CD4-positive, CD25-positive, alpha-beta regulatory T cell (primary cell): ENCODE data around the gene SEC11A. TPM values are rescaled to one million over a fixed set of nuclear protein-coding genes. Genes with fewer than 3 reads are reported as not detected.

Experiments used
- ATAC-seq, 2 donors: fragments of 150-1000 bp; cut with Tn5 transposase; one replicate each; pipeline ENCODE4 v1.10.0; 2021; ENCODE audit warnings: low read depth in 2 of 2, moderate number of reproducible peaks in 2 of 2, moderate library complexity in 1 of 2
- DNase-seq, 3 donors: peaks; one replicate each; pipeline versions ENCODE4 v3.0.0 to v3.0.0-alpha.2; 2012 to 2022; ENCODE audit warnings: mixed read lengths in 1 of 3
- H3K27ac ChIP-seq: one replicate; pipeline ENCODE4 v1.7.0; 2013; ENCODE audit warnings: mild to moderate bottlenecking, low read length; ENCODE audit not compliant: insufficient read depth, poor library complexity, severe bottlenecking
- H3K27me3 ChIP-seq: one replicate; pipeline ENCODE4 v1.7.0; 2013; ENCODE audit warnings: low read length; ENCODE audit not compliant: control insufficient read depth, insufficient read depth
- H3K36me3 ChIP-seq: one replicate; pipeline ENCODE4 v1.7.0; 2013; ENCODE audit warnings: mild to moderate bottlenecking, low read length, moderate library complexity; ENCODE audit not compliant: control insufficient read depth, insufficient read depth
- H3K4me1 ChIP-seq: 2 replicates; pipeline ENCODE4 v1.7.0; 2013; ENCODE audit warnings: mild to moderate bottlenecking, low read length; ENCODE audit not compliant: insufficient read depth, control insufficient read depth, poor library complexity, severe bottlenecking
- H3K4me3 ChIP-seq: one replicate; pipeline ENCODE4 v1.7.0; 2013; ENCODE audit warnings: low read depth, mild to moderate bottlenecking, low read length, moderate library complexity
- H3K9me3 ChIP-seq, 2 experiments: 1 replicate in 1 of 2; 2 replicates in 1 of 2; pipeline ENCODE4 v1.7.0; 2013; ENCODE audit warnings: low read length in 2 of 2, mild to moderate bottlenecking in 1 of 2, moderate library complexity in 1 of 2; ENCODE audit not compliant: control insufficient read depth in 2 of 2
- H3K27ac Mint-ChIP-seq, 3 donors: one replicate each; pipeline ENCODE4 v1.8.0; 2020 to 2022; ENCODE audit warnings: mild to moderate bottlenecking in 3 of 3, mixed read lengths in 3 of 3, moderate library complexity in 2 of 3
- H3K27me3 Mint-ChIP-seq: one replicate; pipeline ENCODE4 v1.8.0; 2022; ENCODE audit warnings: mild to moderate bottlenecking, mixed read lengths
- H3K36me3 Mint-ChIP-seq: one replicate; pipeline ENCODE4 v1.8.0; 2020; ENCODE audit warnings: mixed read lengths
- H3K4me1 Mint-ChIP-seq, 4 donors: one replicate each; pipeline ENCODE4 v1.8.0; 2020 to 2022; ENCODE audit warnings: mixed read lengths in 4 of 4, mild to moderate bottlenecking in 1 of 4
- H3K4me3 Mint-ChIP-seq, 4 donors: one replicate each; pipeline ENCODE4 v1.8.0; 2020 to 2022; ENCODE audit warnings: mild to moderate bottlenecking in 4 of 4, mixed read lengths in 4 of 4, moderate library complexity in 3 of 4
- H3K9me3 Mint-ChIP-seq, 7 donors: one replicate each; pipeline ENCODE4 v1.8.0; 2020 to 2022; ENCODE audit warnings: mixed read lengths in 7 of 7, mild to moderate bottlenecking in 3 of 7, moderate library complexity in 2 of 7
- polyA plus RNA-seq, 4 donors: library from polyadenylated mRNA; unstranded; fragments of 300-500 nt; fragmentation: Illumina TruSeq; gene quantifications; one replicate each; pipeline ENCODE4 v1.2.3, GENCODE V29; 2021
- total RNA-seq: library from RNA; stranded (reverse); gene quantifications from one replicate; pipeline ENCODE4 v1.2.3, GENCODE V29; 2022

Gene SEC11A
- 72.9 TPM for total RNA-seq
- polyA plus RNA-seq = 100 to 1,000 TPM; 152 to 186 (median 163) TPM

- Histone ChIP-seq H3K4me3 (peak within 1 kb of the TSS; percentile 100), H3K9me3 (no peaks in the 10 kb centered on the region), H3K27ac (peak within 1 kb of the TSS; percentile 81), H3K4me1 (peaks cover 46% of the 10 kb centered on the region), H3K27me3 (no peaks in the 10 kb centered on the region), H3K36me3 (peaks cover 5% of the 10 kb centered on the region)
- peaks cover 20 to 79% (median 46%) of the 10 kb centered on the region in 4 donors for H3K4me1 Mint-ChIP-seq
- no peaks in the 10 kb centered on the region for H3K27me3 Mint-ChIP-seq
- peaks cover 0 to 3% (median 0%) of the 10 kb centered on the region in 7 donors for H3K9me3 Mint-ChIP-seq
- peaks cover 9% of the 10 kb centered on the region for H3K36me3 Mint-ChIP-seq
- ATAC-seq (peak; percentile 97), DNase-seq (peak; percentile 90 to 96 (median 92))
- H3K4me3 Mint-ChIP-seq = peak within 1 kb of the TSS; percentile 97 to 99 (median 98)
- H3K27ac Mint-ChIP-seq = peak within 1 kb of the TSS; percentile 96 to 99 (median 99)
These were observed at the start of gene SEC11A for GRCh38 chr15:84716036-84716732. Gene SEC11A, minus strand, starts transcription at chr15:84716139. Its CDS starts 64 bp downstream, at chr15:84716075.

DNA sequence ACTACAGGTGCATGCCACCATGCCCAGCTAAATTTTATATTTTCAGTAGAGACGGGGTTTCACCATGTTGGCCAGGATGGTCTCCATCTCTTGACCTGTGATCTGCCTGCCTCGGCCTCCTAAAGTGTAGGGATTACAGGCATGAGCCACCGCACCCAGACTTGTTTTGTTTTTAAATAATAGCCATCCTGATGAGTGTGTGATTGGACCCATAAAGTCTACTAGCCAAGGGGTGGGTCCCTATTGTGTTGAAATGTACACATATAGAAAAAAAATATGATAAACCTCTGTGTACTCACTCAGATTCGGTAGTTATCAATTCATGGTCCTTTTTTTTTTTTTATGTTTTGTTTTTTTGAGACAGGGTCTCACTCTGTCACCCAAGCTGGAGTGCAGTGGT lies 49.7 kb upstream of the SEC11A start:
- peaks cover 29% of the 10 kb centered on the region for H3K36me3 Mint-ChIP-seq
- no peak overlapping the region for H3K4me3 Mint-ChIP-seq
- H3K27ac Mint-ChIP-seq = no peak overlapping the region

GRCh38 chr15:84764989-84765388 lies 49.0 kb upstream of the SEC11A start:
- peaks cover 36% of the 10 kb centered on the region for H3K36me3 ChIP-seq
- peaks cover 33% of the 10 kb centered on the region for H3K4me1 ChIP-seq
- peak overlapping the region in 2 of 3 donors; percentile 49 to 57 for H3K27ac Mint-ChIP-seq
- H3K27ac ChIP-seq = no peak overlapping the region
- no peaks in the 10 kb centered on the region for H3K9me3 ChIP-seq
- H3K27me3 ChIP-seq = no peaks in the 10 kb centered on the region
- H3K4me1 Mint-ChIP-seq = peaks cover 8 to 24% (median 16%) of the 10 kb centered on the region in 4 donors
- no peaks in the 10 kb centered on the region for H3K27me3 Mint-ChIP-seq
- H3K9me3 Mint-ChIP-seq = no peaks in the 10 kb centered on the region
- peaks cover 26% of the 10 kb centered on the region for H3K36me3 Mint-ChIP-seq
- no peak for DNase-seq
- no peak overlapping the region for H3K4me3 ChIP-seq
- H3K4me3 Mint-ChIP-seq = no peak overlapping the region
- ATAC-seq = no peak

More for the DNA sequence above, 49.7 kb upstream of the SEC11A start:
- ATAC-seq (no peak), DNase-seq (no peak)
- Histone ChIP-seq H3K36me3 (peaks cover 37% of the 10 kb centered on the region), H3K4me3 (no peak overlapping the region), H3K9me3 (no peaks in the 10 kb centered on the region), H3K27me3 (no peaks in the 10 kb centered on the region), H3K27ac (no peak overlapping the region), H3K4me1 (peaks cover 26% of the 10 kb centered on the region)
- Mint-ChIP-seq H3K4me1 (peaks cover 8 to 29% (median 17%) of the 10 kb centered on the region in 4 donors), H3K27me3 (no peaks in the 10 kb centered on the region), H3K9me3 (no peaks in the 10 kb centered on the region)

GRCh38 chr15:84764585-84764984 lies 48.6 kb upstream of the SEC11A start:
- no peak for ATAC-seq
- Mint-ChIP-seq H3K27ac (peak overlapping the region in 2 of 3 donors; percentile 49 to 57), H3K4me1 (peaks cover 8 to 22% (median 16%) of the 10 kb centered on the region in 4 donors), H3K4me3 (no peak overlapping the region), H3K27me3 (no peaks in the 10 kb centered on the region), H3K9me3 (no peaks in the 10 kb centered on the region), H3K36me3 (peaks cover 23% of the 10 kb centered on the region)
- Histone ChIP-seq H3K36me3 (peaks cover 32% of the 10 kb centered on the region), H3K4me3 (no peak overlapping the region), H3K27me3 (no peaks in the 10 kb centered on the region), H3K27ac (no peak overlapping the region), H3K4me1 (peaks cover 37% of the 10 kb centered on the region), H3K9me3 (no peaks in the 10 kb centered on the region)
- DNase-seq = no peak

GRCh38 chr15:84762840-84763572 lies 47.1 kb upstream of the SEC11A start:
- H3K4me3 Mint-ChIP-seq = no peak overlapping the region
- no peak overlapping the region for H3K27ac Mint-ChIP-seq
- no peak for ATAC-seq
- no peaks in the 10 kb centered on the region for H3K9me3 Mint-ChIP-seq
- no peaks in the 10 kb centered on the region for H3K27me3 Mint-ChIP-seq
- peaks cover 51% of the 10 kb centered on the region for H3K4me1 ChIP-seq
- H3K27me3 ChIP-seq = no peaks in the 10 kb centered on the region
- no peak overlapping the region for H3K27ac ChIP-seq
- peaks cover 0 to 20% (median 13%) of the 10 kb centered on the region in 4 donors for H3K4me1 Mint-ChIP-seq
- H3K4me3 ChIP-seq = peak overlapping the region; percentile 8
- no peak for DNase-seq
- peaks cover 21% of the 10 kb centered on the region for H3K36me3 ChIP-seq
- H3K36me3 Mint-ChIP-seq = peaks cover 16% of the 10 kb centered on the region
- H3K9me3 ChIP-seq = no peaks in the 10 kb centered on the region

DNA sequence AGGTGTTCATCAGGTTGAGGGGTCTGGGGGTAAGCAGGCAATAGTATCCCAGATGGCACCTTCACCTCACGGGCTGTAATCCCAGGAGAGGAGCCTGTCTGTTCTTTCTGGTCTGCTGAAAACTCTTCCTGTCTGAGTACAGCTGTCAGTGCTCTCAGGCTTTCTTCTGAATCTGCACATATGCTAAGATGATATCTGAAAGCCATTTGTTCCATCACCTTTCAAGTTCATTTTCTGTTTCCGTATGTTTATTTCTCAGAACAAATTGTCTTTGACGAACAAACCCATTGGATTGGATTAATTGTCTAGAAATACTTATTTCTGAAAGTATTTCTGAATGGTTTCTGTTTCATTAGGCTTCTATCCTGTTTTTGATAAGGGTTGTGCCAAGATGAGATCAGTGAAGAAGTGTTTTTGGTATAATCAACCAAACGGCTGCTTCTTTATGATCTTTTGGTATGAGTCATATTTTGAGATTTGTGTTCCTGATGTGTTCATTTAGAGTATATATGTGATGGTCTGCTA lies 45.7 kb upstream of the SEC11A start:
- peaks cover 12% of the 10 kb centered on the region for H3K36me3 ChIP-seq
- peak in 2 of 3 donors; percentile 39 to 76 for DNase-seq
- H3K9me3 ChIP-seq = no peaks in the 10 kb centered on the region
- Mint-ChIP-seq H3K4me1 (peaks cover 0 to 21% (median 16%) of the 10 kb centered on the region in 4 donors), H3K4me3 (no peak overlapping the region), H3K27me3 (no peaks in the 10 kb centered on the region), H3K36me3 (peaks cover 13% of the 10 kb centered on the region), H3K27ac (no peak overlapping the region), H3K9me3 (no peaks in the 10 kb centered on the region)
- no peaks in the 10 kb centered on the region for H3K27me3 ChIP-seq
- peak overlapping the region; percentile 57 for H3K4me3 ChIP-seq
- peak overlapping the region; percentile 67 for H3K27ac ChIP-seq
- ATAC-seq = peak; percentile 74 to 76
- peaks cover 52% of the 10 kb centered on the region for H3K4me1 ChIP-seq

GRCh38 chr15:84760219-84760618 lies 44.3 kb upstream of the SEC11A start:
- ATAC-seq (no peak), DNase-seq (no peak)
- Mint-ChIP-seq H3K4me3 (no peak overlapping the region), H3K27me3 (no peaks in the 10 kb centered on the region), H3K27ac (no peak overlapping the region), H3K9me3 (no peaks in the 10 kb centered on the region), H3K4me1 (peaks cover 12 to 28% (median 19%) of the 10 kb centered on the region in 4 donors), H3K36me3 (peaks cover 7% of the 10 kb centered on the region)
- Histone ChIP-seq H3K4me3 (peak overlapping the region; percentile 31), H3K27ac (peak overlapping the region; percentile 67), H3K27me3 (no peaks in the 10 kb centered on the region), H3K4me1 (peaks cover 57% of the 10 kb centered on the region), H3K36me3 (no peaks in the 10 kb centered on the region), H3K9me3 (no peaks in the 10 kb centered on the region)
